Uterus (tissue), 2 donors: ENCODE measurements around the gene APOM.

Source experiments
- POLR2A ChIP-seq, 2 donors: fragments of 450-650 bp; IDR thresholded peaks; one replicate each; pipeline ENCODE4 v1.6.1; 2016; ENCODE audit warnings: antibody characterized with exemption in 2 of 2, mild to moderate bottlenecking in 1 of 2, moderate library complexity in 1 of 2
- TF ChIP-seq, protein P1 (sequence below), 4 experiments: fragments of 200-600 bp in 2 of 4; fragments of 450-650 bp in 2 of 4; sonication (generic) in 2 of 4; IDR thresholded peaks; one replicate each; pipeline ENCODE4 v1.5.1; 2016 to 2019; ENCODE audit warnings: antibody characterized with exemption in 4 of 4, mild to moderate bottlenecking in 2 of 4, moderate library complexity in 1 of 4

DNA sequence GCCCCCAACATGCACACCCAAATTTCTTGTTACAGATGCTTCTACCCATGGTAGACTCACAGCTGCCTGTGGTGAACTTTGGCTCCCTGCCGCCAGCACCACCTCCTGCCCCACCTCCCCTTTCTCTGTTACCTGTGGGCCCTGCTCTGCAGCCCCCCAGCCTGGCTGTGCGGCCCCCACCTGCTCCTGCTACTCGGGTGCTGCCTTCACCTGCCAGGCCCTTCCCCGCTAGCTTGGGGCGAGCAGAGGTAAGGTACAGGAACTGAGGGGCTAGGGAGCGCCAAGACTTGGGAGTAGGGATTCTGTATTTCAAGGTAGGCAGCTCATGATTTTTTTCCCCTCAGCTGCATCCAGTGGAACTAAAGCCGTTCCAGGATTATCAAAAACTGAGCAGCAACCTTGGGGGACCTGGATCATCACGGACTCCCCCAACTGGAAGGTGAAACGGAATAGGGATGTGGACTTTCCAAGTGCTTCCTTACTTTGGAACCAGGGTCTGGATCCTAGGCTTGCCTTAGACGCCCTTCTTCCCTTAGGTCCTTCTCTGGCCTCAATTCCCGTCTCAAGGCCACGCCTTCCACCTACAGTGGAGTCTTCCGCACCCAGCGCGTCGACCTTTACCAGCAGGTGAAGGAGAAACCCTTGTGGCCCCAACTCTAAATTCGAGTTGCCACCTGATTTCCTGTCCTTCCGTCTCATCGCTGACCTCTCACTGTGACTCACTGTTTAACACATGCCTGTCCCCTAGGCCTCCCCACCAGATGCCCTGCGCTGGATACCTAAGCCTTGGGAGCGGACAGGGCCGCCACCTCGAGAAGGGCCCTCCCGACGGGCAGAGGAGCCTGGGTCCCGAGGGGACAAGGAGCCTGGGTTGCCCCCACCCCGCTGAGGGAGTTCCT is 18.7 kb upstream of the APOM start:
- TF ChIP-seq, protein P1, sequence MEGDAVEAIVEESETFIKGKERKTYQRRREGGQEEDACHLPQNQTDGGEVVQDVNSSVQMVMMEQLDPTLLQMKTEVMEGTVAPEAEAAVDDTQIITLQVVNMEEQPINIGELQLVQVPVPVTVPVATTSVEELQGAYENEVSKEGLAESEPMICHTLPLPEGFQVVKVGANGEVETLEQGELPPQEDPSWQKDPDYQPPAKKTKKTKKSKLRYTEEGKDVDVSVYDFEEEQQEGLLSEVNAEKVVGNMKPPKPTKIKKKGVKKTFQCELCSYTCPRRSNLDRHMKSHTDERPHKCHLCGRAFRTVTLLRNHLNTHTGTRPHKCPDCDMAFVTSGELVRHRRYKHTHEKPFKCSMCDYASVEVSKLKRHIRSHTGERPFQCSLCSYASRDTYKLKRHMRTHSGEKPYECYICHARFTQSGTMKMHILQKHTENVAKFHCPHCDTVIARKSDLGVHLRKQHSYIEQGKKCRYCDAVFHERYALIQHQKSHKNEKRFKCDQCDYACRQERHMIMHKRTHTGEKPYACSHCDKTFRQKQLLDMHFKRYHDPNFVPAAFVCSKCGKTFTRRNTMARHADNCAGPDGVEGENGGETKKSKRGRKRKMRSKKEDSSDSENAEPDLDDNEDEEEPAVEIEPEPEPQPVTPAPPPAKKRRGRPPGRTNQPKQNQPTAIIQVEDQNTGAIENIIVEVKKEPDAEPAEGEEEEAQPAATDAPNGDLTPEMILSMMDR (IDR thresholded peaks at IDR 0.05), result no peak
- no peak for TF ChIP-seq POLR2A (IDR thresholded peaks at IDR 0.05)
